A673 (cell line): ENCODE results near the gene HYCC1. TPM values are rescaled to one million over a fixed set of nuclear protein-coding genes. Genes with fewer than 3 reads are reported as not detected.

Experiments
- BruUV-seq: library from RNA; stranded (reverse); fragments of 400-500 nt; replicated peaks from 2 replicates; lab custom pipeline; 2021; lab: Mats Ljungman, UMichigan
- CTCF ChIA-PET: fragments of 300-600 bp; sonication (Branson Sonifier 250); formaldehyde crosslinking; loops from one replicate; lab custom pipeline; 2022; ENCODE audit warnings: antibody characterized with exemption; lab: Charles Lee
- POLR2A ChIA-PET: fragments of 300-600 bp; sonication (Branson Sonifier 250); formaldehyde crosslinking; loops from one replicate; lab custom pipeline; 2022; ENCODE audit warnings: antibody characterized with exemption; ENCODE audit not compliant: low non-redundant PET; lab: Charles Lee
- DNase-seq: peaks from one replicate; pipeline ENCODE4 v3.0.0-alpha.2; 2015; ENCODE audit warnings: low spot score
- H3K27ac ChIP-seq: fragments of 200-600 bp; sonication (generic); 2 replicates; pipeline ENCODE4 v1.5.1; 2016; ENCODE audit warnings: mixed run types, low read depth, mild to moderate bottlenecking, mixed read lengths, antibody characterized with exemption, low read length; ENCODE audit not compliant: poor library complexity, severe bottlenecking
- H3K27me3 ChIP-seq: fragments of 200-600 bp; sonication (generic); replicated peaks from 2 replicates; pipeline ENCODE4 v1.6.1; 2017; ENCODE audit warnings: mixed run types, low read depth, mild to moderate bottlenecking, mixed read lengths, antibody characterized with exemption, low read length; ENCODE audit not compliant: insufficient read depth, poor library complexity
- H3K36me3 ChIP-seq: fragments of 200-600 bp; sonication (generic); 2 replicates; pipeline ENCODE4 v1.6.1; 2016; ENCODE audit warnings: mixed run types, mild to moderate bottlenecking, mixed read lengths, antibody characterized with exemption, low read length; ENCODE audit not compliant: insufficient read depth, poor library complexity, severe bottlenecking
- H3K4me1 ChIP-seq: fragments of 200-600 bp; sonication (generic); 2 replicates; pipeline ENCODE4 v1.6.1; 2017; ENCODE audit warnings: mixed run types, mild to moderate bottlenecking, mixed read lengths, antibody characterized with exemption, low read length; ENCODE audit not compliant: insufficient read depth, poor library complexity, severe bottlenecking
- H3K4me3 ChIP-seq: fragments of 200-600 bp; sonication (generic); 2 replicates; pipeline ENCODE4 v1.5.1; 2016; ENCODE audit warnings: low read depth, mixed run types, mild to moderate bottlenecking, mixed read lengths, low read length; ENCODE audit not compliant: poor library complexity, severe bottlenecking
- H3K9me3 ChIP-seq: fragments of 200-600 bp; sonication (generic); 2 replicates; pipeline ENCODE4 v1.6.1; 2016; ENCODE audit warnings: mixed run types, low read depth, mild to moderate bottlenecking, mixed read lengths, antibody characterized with exemption, low read length; ENCODE audit not compliant: poor library complexity, severe bottlenecking
- CTCF ChIP-seq: fragments of 300-800, 200-600 bp; sonication (generic); conservative IDR thresholded peaks from 2 replicates; pipeline ENCODE4 v1.5.1; 2017; ENCODE audit warnings: low read depth, mild to moderate bottlenecking, antibody characterized with exemption, low read length, moderate library complexity, mixed read lengths
- EZH2 ChIP-seq: fragments of 200-600 bp; sonication (generic); IDR thresholded peaks from 2 replicates; pipeline ENCODE4 v1.6.1; 2017; ENCODE audit warnings: borderline replicate concordance, low read depth, mild to moderate bottlenecking, mixed read lengths, antibody characterized with exemption, low read length; ENCODE audit not compliant: poor library complexity, severe bottlenecking
- intact Hi-C: fragments of 100-400 bp; cut with micrococcal nuclease; formaldehyde crosslinking; loops from one replicate; pipeline ENCODE4 v1.10.0; 2022; ENCODE audit not compliant: unreplicated experiment
- total RNA-seq: library from RNA; stranded (reverse); gene quantifications from 2 replicates; pipeline ENCODE4 v1.2.3, GENCODE V29; 2021

HYCC1 gene
- total RNA-seq, 1 experiment from 2014 or later, result 42.0 TPM

- ChIA-PET POLR2A (no interaction called here), CTCF (no interaction called here)
- Histone ChIP-seq H3K27me3 (no peaks in the 10 kb centered on the region), H3K36me3 (no peaks in the 10 kb centered on the region), H3K4me3 (no peak overlapping the region), H3K27ac (no peak overlapping the region), H3K9me3 (no peaks in the 10 kb centered on the region), H3K4me1 (no peaks in the 10 kb centered on the region)
- no peak for TF ChIP-seq EZH2
- no peak for TF ChIP-seq CTCF
- intact Hi-C loops, result no loop called here
- BruUV-seq, result no TSS peak
- no peak for DNase-seq
Observed at GRCh38 chr7:23027261-23027660, 13.3 kb upstream of the HYCC1 start.

- no peak for TF ChIP-seq EZH2
- no peak for TF ChIP-seq CTCF
- intact Hi-C loops, result no loop called here
- H3K27ac ChIP-seq, result no peak overlapping the region
- H3K27me3 ChIP-seq, result no peaks in the 10 kb centered on the region
- H3K4me3 ChIP-seq, result no peak overlapping the region
- no peaks in the 10 kb centered on the region for H3K36me3 ChIP-seq
- no peaks in the 10 kb centered on the region for H3K4me1 ChIP-seq
- no peak for DNase-seq
- no peaks in the 10 kb centered on the region for H3K9me3 ChIP-seq
- ChIA-PET POLR2A (no interaction called here), CTCF (interaction anchor here (0.5 kb wide), 1 partner anchor 60 kb away, joined by 15 read pairs; no protein-coding TSS in a partner anchor)
- no TSS peak for BruUV-seq
Observed at GRCh38 chr7:23026164-23026563, 12.2 kb upstream of the HYCC1 start.

GRCh38 chr7:23024454-23024853, 10.5 kb upstream of the HYCC1 start:
- POLR2A ChIA-PET, result no interaction called here
- Histone ChIP-seq H3K4me3 (no peak overlapping the region), H3K9me3 (no peaks in the 10 kb centered on the region), H3K4me1 (no peaks in the 10 kb centered on the region), H3K36me3 (no peaks in the 10 kb centered on the region), H3K27me3 (no peaks in the 10 kb centered on the region), H3K27ac (no peak overlapping the region)
- no TSS peak for BruUV-seq
- no peak for TF ChIP-seq CTCF
- TF ChIP-seq EZH2, result no peak
- DNase-seq, result no peak
- intact Hi-C loops, result no loop called here
- CTCF ChIA-PET, result no interaction called here
